ENCODE results near the gene DYNC1I1.

GRCh38 chr7:95933618-95934017, 161.3 kb downstream of the DYNC1I1 start:
- TF ChIP-seq SUZ12 (IDR thresholded peaks at IDR 0.05; ENCODE audit: extremely low read depth, insufficient read depth, insufficient read length) (no peak), YY1 (IDR thresholded peaks at IDR 0.05; ENCODE audit: insufficient read depth, insufficient read length) (no peak), ZNF274 (IDR thresholded peaks at IDR 0.05; ENCODE audit: low read depth, low read length) (no peak)
